ENCODE data around the gene KIF26A. TPM values are rescaled to one million over a fixed set of nuclear protein-coding genes. Genes with fewer than 3 reads are reported as not detected.

The KIF26A gene
- total RNA-seq, 1 donor from 2014 or later = 6.3 TPM

GRCh38 chr14:104095426-104096310, 42.7 kb upstream of the KIF26A start:
- Histone ChIP-seq H3K36me3 (ENCODE audit: control insufficient read depth in 3 of 3, insufficient read depth in 3 of 3, low read length in 3 of 3) (no peaks in the 10 kb centered on the region), H3K4me1 (ENCODE audit: control insufficient read depth in 3 of 3, insufficient read depth in 3 of 3, low read length in 3 of 3) (no peaks in the 10 kb centered on the region), H3K27me3 (ENCODE audit: control insufficient read depth in 3 of 3, insufficient read depth in 3 of 3, low read length in 3 of 3) (peaks cover 14 to 36% (median 32%) of the 10 kb centered on the region in 3 donors), H3K27ac (ENCODE audit: low read depth, low read length) (no peak overlapping the region), H3K4me3 (ENCODE audit: low read length in 3 of 3) (no peak overlapping the region), H3K9me3 (ENCODE audit: control insufficient read depth in 3 of 3, low read length in 3 of 3) (no peaks in the 10 kb centered on the region), H3K9ac (ENCODE audit: low read depth in 1 of 3, low read length in 3 of 3) (no peak overlapping the region)

GRCh38 chr14:104096318-104096717, 42.1 kb upstream of the KIF26A start:
- H3K27me3 ChIP-seq (ENCODE audit: control insufficient read depth in 3 of 3, insufficient read depth in 3 of 3, low read length in 3 of 3) = peaks cover 14 to 36% (median 32%) of the 10 kb centered on the region in 3 donors
- H3K9ac ChIP-seq (ENCODE audit: low read depth in 1 of 3, low read length in 3 of 3) = no peak overlapping the region
- H3K4me1 ChIP-seq (ENCODE audit: control insufficient read depth in 3 of 3, insufficient read depth in 3 of 3, low read length in 3 of 3) = no peaks in the 10 kb centered on the region
- no peaks in the 10 kb centered on the region for H3K36me3 ChIP-seq (ENCODE audit: control insufficient read depth in 3 of 3, insufficient read depth in 3 of 3, low read length in 3 of 3)
- H3K4me3 ChIP-seq (ENCODE audit: low read length in 3 of 3) = no peak overlapping the region
- H3K9me3 ChIP-seq (ENCODE audit: control insufficient read depth in 3 of 3, low read length in 3 of 3) = no peaks in the 10 kb centered on the region
- no peak overlapping the region for H3K27ac ChIP-seq (ENCODE audit: low read depth, low read length)

GRCh38 chr14:104096751-104097700, 41.4 kb upstream of the KIF26A start:
- Histone ChIP-seq H3K4me1 (ENCODE audit: control insufficient read depth in 3 of 3, insufficient read depth in 3 of 3, low read length in 3 of 3) (no peaks in the 10 kb centered on the region), H3K27me3 (ENCODE audit: control insufficient read depth in 3 of 3, insufficient read depth in 3 of 3, low read length in 3 of 3) (peaks cover 14 to 34% (median 27%) of the 10 kb centered on the region in 3 donors)

GRCh38 chr14:104098272-104099095, 39.9 kb upstream of the KIF26A start:
- Histone ChIP-seq H3K36me3 (ENCODE audit: control insufficient read depth in 3 of 3, insufficient read depth in 3 of 3, low read length in 3 of 3) (no peaks in the 10 kb centered on the region), H3K9ac (ENCODE audit: low read depth in 1 of 3, low read length in 3 of 3) (no peak overlapping the region), H3K27me3 (ENCODE audit: control insufficient read depth in 3 of 3, insufficient read depth in 3 of 3, low read length in 3 of 3) (peaks cover 14 to 33% (median 23%) of the 10 kb centered on the region in 3 donors), H3K9me3 (ENCODE audit: control insufficient read depth in 3 of 3, low read length in 3 of 3) (no peaks in the 10 kb centered on the region), H3K4me1 (ENCODE audit: control insufficient read depth in 3 of 3, insufficient read depth in 3 of 3, low read length in 3 of 3) (no peaks in the 10 kb centered on the region), H3K4me3 (ENCODE audit: low read length in 3 of 3) (no peak overlapping the region), H3K27ac (ENCODE audit: low read depth, low read length) (no peak overlapping the region)

More at GRCh38 chr14:104096751-104097700, 41.4 kb upstream of the KIF26A start:
- no peaks in the 10 kb centered on the region for H3K36me3 ChIP-seq (ENCODE audit: control insufficient read depth in 3 of 3, insufficient read depth in 3 of 3, low read length in 3 of 3)
- H3K9ac ChIP-seq (ENCODE audit: low read depth in 1 of 3, low read length in 3 of 3) = no peak overlapping the region
- no peaks in the 10 kb centered on the region for H3K9me3 ChIP-seq (ENCODE audit: control insufficient read depth in 3 of 3, low read length in 3 of 3)
- no peak overlapping the region for H3K4me3 ChIP-seq (ENCODE audit: low read length in 3 of 3)
- H3K27ac ChIP-seq (ENCODE audit: low read depth, low read length) = no peak overlapping the region

- Histone ChIP-seq H3K9me3 (ENCODE audit: control insufficient read depth in 3 of 3, low read length in 3 of 3) (no peaks in the 10 kb centered on the region), H3K36me3 (ENCODE audit: control insufficient read depth in 3 of 3, insufficient read depth in 3 of 3, low read length in 3 of 3) (no peaks in the 10 kb centered on the region), H3K9ac (ENCODE audit: low read depth in 1 of 3, low read length in 3 of 3) (no peak overlapping the region), H3K4me3 (ENCODE audit: low read length in 3 of 3) (no peak overlapping the region), H3K27me3 (ENCODE audit: control insufficient read depth in 3 of 3, insufficient read depth in 3 of 3, low read length in 3 of 3) (peaks cover 9 to 28% (median 17%) of the 10 kb centered on the region in 3 donors), H3K4me1 (ENCODE audit: control insufficient read depth in 3 of 3, insufficient read depth in 3 of 3, low read length in 3 of 3) (no peaks in the 10 kb centered on the region), H3K27ac (ENCODE audit: low read depth, low read length) (no peak overlapping the region)
These were observed 39.0 kb upstream of the KIF26A start for GRCh38 chr14:104099096-104100041.

- H3K27me3 ChIP-seq (ENCODE audit: control insufficient read depth in 3 of 3, insufficient read depth in 3 of 3, low read length in 3 of 3) = peaks cover 4 to 20% (median 6%) of the 10 kb centered on the region in 3 donors
- H3K36me3 ChIP-seq (ENCODE audit: control insufficient read depth in 3 of 3, insufficient read depth in 3 of 3, low read length in 3 of 3) = no peaks in the 10 kb centered on the region
- H3K27ac ChIP-seq (ENCODE audit: low read depth, low read length) = no peak overlapping the region
- H3K4me3 ChIP-seq (ENCODE audit: low read length in 3 of 3) = no peak overlapping the region
- no peaks in the 10 kb centered on the region for H3K9me3 ChIP-seq (ENCODE audit: control insufficient read depth in 3 of 3, low read length in 3 of 3)
- no peak overlapping the region for H3K9ac ChIP-seq (ENCODE audit: low read depth in 1 of 3, low read length in 3 of 3)
- no peaks in the 10 kb centered on the region for H3K4me1 ChIP-seq (ENCODE audit: control insufficient read depth in 3 of 3, insufficient read depth in 3 of 3, low read length in 3 of 3)
These were observed 38.0 kb upstream of the KIF26A start for GRCh38 chr14:104100171-104101085.

- Histone ChIP-seq H3K9ac (ENCODE audit: low read depth in 1 of 3, low read length in 3 of 3) (no peak overlapping the region), H3K27ac (ENCODE audit: low read depth, low read length) (no peak overlapping the region), H3K4me3 (ENCODE audit: low read length in 3 of 3) (no peak overlapping the region), H3K36me3 (ENCODE audit: control insufficient read depth in 3 of 3, insufficient read depth in 3 of 3, low read length in 3 of 3) (no peaks in the 10 kb centered on the region), H3K9me3 (ENCODE audit: control insufficient read depth in 3 of 3, low read length in 3 of 3) (no peaks in the 10 kb centered on the region), H3K4me1 (ENCODE audit: control insufficient read depth in 3 of 3, insufficient read depth in 3 of 3, low read length in 3 of 3) (no peaks in the 10 kb centered on the region), H3K27me3 (ENCODE audit: control insufficient read depth in 3 of 3, insufficient read depth in 3 of 3, low read length in 3 of 3) (peaks cover 4 to 14% (median 8%) of the 10 kb centered on the region in 3 donors)
These were observed 37.2 kb upstream of the KIF26A start for GRCh38 chr14:104101086-104101621.

GRCh38 chr14:104101651-104102281, 36.6 kb upstream of the KIF26A start:
- Histone ChIP-seq H3K36me3 (ENCODE audit: control insufficient read depth in 3 of 3, insufficient read depth in 3 of 3, low read length in 3 of 3) (no peaks in the 10 kb centered on the region), H3K9ac (ENCODE audit: low read depth in 1 of 3, low read length in 3 of 3) (no peak overlapping the region), H3K27me3 (ENCODE audit: control insufficient read depth in 3 of 3, insufficient read depth in 3 of 3, low read length in 3 of 3) (peaks cover 0 to 8% (median 5%) of the 10 kb centered on the region in 3 donors), H3K9me3 (ENCODE audit: control insufficient read depth in 3 of 3, low read length in 3 of 3) (no peaks in the 10 kb centered on the region), H3K4me3 (ENCODE audit: low read length in 3 of 3) (no peak overlapping the region), H3K4me1 (ENCODE audit: control insufficient read depth in 3 of 3, insufficient read depth in 3 of 3, low read length in 3 of 3) (no peaks in the 10 kb centered on the region), H3K27ac (ENCODE audit: low read depth, low read length) (no peak overlapping the region)
